HG02642 (cell line): ENCODE measurements around the gene PPA1.
"Not testable (repeated sequence)": the region's sequence is repeated elsewhere in the genome, so short reads cannot be mapped to it uniquely, and the experiment has no call there.

Source experiments
- ATAC-seq: cut with Tn5 transposase; IDR thresholded peaks from one replicate; pipeline ENCODE4 v1.9.1; 2021; ENCODE audit warnings: mild to moderate bottlenecking; ENCODE audit not compliant: unreplicated experiment, poor library complexity

The PPA1 gene

GRCh38 chr10:70222811-70223447 is 10.3 kb downstream of the PPA1 start:
- not testable (repeated sequence) for ATAC-seq

- ATAC-seq = no peak
Measured at GRCh38 chr10:70222340-70222794, 10.9 kb downstream of the PPA1 start.

- ATAC-seq = peak; percentile 19
Measured at GRCh38 chr10:70221030-70221429, 12.2 kb downstream of the PPA1 start.

- ATAC-seq = no peak
Measured at GRCh38 chr10:70212879-70213278, 20.4 kb downstream of the PPA1 start.

- no peak for ATAC-seq
Measured at GRCh38 chr10:70212277-70212676, 21.0 kb downstream of the PPA1 start.

GRCh38 chr10:70206762-70207161 is 26.5 kb downstream of the PPA1 start:
- no peak for ATAC-seq

GRCh38 chr10:70201105-70201504 is 32.1 kb downstream of the PPA1 start:
- ATAC-seq = no peak

GRCh38 chr10:70198696-70199466 is 34.3 kb downstream of the PPA1 start:
- no peak for ATAC-seq

- no peak for ATAC-seq
Measured at GRCh38 chr10:70197235-70197945, 35.8 kb downstream of the PPA1 start.

GRCh38 chr10:70193391-70193844 is 39.8 kb downstream of the PPA1 start:
- no peak for ATAC-seq

- ATAC-seq = no peak
Measured at GRCh38 chr10:70192326-70192968, 40.8 kb downstream of the PPA1 start.

- ATAC-seq = no peak
Measured at GRCh38 chr10:70191972-70192305, 41.3 kb downstream of the PPA1 start.

- ATAC-seq = no peak
Measured at GRCh38 chr10:70191161-70191971, 41.9 kb downstream of the PPA1 start.

GRCh38 chr10:70190581-70190980 is 42.6 kb downstream of the PPA1 start:
- ATAC-seq = no peak

- ATAC-seq = no peak
Measured at GRCh38 chr10:70190102-70190501, 43.1 kb downstream of the PPA1 start.

GRCh38 chr10:70188768-70189167 is 44.5 kb downstream of the PPA1 start:
- no peak for ATAC-seq

- no peak for ATAC-seq
Measured at GRCh38 chr10:70186571-70186970, 46.7 kb downstream of the PPA1 start.

- ATAC-seq = no peak
Measured at GRCh38 chr10:70186090-70186489, 47.1 kb downstream of the PPA1 start.

GRCh38 chr10:70183304-70183703 is 49.9 kb downstream of the PPA1 start:
- ATAC-seq = no peak

- ATAC-seq = not testable (repeated sequence)
Measured at GRCh38 chr10:70179209-70179608, 54.0 kb downstream of the PPA1 start.
